Stimulated activated CD8-positive, alpha-beta memory T cell treated with anti-CD3 and anti-CD28 coated beads, Interleukin-12 subunit alpha, Interleukin-12 subunit beta, amount 100 ng/mL, for 1 hour (primary cell): Measurements from ENCODE around the gene SHROOM3.
"Not testable (repeated sequence)": the region's sequence is repeated elsewhere in the genome, so short reads cannot be mapped to it uniquely, and the experiment has no call there.

Experiments
- DNase-seq: peaks from one replicate; pipeline ENCODE4 v3.0.0-alpha.2; 2020; ENCODE audit warnings: low read depth

SHROOM3 gene

DNA sequence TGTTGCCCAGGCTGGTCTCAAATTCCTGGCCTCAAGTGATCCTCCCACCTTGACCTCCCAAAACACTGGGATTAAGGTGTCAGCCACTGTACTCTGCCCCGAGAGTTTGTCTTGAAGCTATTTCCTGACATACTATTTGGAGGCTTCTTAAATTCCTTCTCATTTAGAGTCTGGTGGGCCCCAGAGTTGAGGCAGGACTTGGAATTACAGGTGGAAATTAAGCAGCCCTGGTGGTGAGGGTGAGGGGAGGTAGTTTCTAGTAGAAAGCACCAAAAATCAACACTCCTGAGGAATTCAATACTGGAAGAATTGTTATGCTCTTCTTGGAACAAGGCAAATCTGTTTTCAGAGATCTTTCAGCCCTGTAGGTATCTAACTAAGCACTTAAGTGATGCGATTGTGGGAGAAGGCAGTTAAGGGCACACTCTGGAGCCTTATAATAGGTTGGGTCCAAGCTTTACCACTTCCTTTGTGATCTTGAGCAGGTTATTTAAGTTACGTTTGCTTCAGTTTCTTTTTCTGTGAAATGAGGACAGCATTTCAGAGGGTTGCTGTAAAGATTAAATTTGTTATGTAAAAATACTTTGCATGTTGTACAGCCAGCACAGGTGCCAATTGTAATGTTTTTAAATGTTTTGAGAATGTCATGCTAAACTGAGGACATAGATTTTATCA lies 262.2 kb downstream of the SHROOM3 start:
- DNase-seq = no peak

DNA sequence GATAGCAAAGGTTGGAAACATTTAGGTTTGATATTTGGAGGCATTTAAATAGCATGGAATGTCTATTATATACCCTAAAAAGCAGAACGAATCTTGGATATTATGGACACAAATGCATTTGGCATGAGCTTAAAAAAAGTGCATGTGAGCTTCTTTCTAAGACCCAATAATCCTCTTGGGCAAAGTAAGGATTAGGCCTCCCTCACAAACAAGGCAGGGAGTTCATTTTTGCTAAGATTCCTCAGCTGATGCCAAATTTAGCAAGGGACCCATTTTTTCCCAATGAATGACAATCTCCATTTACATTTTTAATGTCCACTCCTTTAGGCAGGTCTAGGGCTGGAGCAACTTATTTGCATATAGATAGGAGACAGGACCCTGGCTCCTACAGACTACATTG lies 263.1 kb downstream of the SHROOM3 start:
- no peak for DNase-seq

DNA sequence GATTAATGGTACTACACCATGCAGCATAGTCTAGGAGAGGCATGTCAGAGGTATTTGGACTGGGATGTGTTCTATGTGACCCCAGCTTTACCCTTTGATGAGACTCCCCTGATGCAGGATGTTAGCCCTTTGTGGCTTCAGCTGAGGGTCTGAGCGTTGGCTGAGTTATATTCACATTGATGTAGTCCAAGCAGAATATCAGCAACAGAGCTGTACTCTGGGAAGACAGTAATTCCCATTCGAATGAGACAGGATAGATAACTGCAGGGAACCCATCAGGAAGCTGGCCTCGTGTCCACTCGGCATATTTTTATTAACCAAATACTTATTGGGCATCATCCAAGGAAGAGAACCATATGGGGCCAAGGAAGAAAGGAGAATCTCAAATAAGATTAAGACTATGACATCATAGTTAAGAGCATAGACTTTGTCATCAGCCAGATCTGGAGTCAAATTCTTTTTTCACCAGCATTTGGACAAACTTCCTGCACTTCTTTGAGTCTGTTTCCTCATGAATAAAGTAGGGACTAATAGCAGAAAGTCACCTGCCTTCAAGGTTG lies 264.8 kb downstream of the SHROOM3 start:
- no peak for DNase-seq

DNA sequence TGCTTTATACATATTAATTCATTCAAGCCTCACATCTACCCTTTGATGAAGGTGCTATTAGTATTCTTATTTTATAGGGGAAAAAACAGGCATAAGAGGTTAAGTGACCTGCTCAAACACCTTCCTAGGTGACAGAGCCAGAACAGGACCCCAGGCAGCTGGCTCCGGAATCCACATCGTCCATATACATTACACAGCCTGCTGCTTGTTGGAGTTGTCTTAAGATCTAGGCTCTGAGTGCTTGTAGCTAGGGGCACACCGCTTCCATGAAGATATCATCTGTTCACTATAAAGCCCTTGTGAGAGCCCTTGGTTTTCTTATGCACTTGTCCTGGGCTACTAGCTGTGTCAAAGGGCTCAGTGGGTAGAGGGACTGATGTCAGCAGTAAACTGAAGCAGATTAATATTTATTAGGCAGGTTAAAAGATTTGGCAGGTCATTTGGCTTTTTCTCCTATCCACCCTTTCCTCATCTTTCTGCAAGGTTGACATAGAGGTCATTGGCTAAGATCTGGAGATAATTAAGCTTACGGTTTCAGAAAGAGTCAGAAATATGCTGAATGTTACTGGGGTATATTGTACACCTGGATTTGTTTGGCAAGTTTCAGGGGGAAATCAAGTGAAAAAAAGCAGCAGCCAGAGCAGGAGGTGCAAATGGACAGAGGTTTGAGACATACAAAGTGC lies 267.6 kb downstream of the SHROOM3 start:
- no peak for DNase-seq

DNA sequence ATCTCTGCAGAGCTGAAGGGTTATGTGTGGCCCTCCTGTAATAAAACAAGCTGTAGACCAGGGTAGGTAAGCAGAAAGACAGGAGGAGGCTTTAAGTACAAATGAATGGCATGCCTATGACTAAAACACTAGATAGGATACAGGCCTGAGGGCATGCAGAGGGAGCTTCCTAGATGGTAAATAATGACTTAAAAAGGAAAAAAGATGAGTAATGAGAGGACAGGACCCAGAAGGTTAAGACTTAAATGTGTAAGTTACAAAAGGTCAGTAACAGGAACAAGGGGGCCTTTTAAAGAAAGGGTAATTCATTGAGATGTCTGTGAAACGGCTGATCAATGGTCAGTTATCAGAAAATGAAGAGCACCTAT lies 268.1 kb downstream of the SHROOM3 start:
- no peak for DNase-seq

DNA sequence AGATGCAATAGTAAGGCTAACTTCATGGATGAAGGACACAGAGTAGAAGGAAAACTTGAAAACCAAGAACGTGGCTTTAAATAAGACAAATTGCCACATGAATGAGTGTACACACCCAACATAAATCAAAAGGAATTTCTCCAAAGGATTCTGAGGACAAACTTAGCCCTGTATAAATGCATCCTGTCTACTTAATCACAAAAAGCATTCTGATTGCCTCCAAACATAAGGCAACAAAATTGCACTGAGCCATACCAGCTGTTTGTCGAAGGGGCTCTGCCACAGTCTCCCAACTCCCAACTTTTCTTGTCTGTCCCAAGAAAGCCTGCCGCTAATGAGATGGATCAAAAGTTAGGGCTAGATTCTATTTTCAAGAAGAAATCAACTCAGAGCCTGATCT lies 268.6 kb downstream of the SHROOM3 start:
- no peak for DNase-seq

DNA sequence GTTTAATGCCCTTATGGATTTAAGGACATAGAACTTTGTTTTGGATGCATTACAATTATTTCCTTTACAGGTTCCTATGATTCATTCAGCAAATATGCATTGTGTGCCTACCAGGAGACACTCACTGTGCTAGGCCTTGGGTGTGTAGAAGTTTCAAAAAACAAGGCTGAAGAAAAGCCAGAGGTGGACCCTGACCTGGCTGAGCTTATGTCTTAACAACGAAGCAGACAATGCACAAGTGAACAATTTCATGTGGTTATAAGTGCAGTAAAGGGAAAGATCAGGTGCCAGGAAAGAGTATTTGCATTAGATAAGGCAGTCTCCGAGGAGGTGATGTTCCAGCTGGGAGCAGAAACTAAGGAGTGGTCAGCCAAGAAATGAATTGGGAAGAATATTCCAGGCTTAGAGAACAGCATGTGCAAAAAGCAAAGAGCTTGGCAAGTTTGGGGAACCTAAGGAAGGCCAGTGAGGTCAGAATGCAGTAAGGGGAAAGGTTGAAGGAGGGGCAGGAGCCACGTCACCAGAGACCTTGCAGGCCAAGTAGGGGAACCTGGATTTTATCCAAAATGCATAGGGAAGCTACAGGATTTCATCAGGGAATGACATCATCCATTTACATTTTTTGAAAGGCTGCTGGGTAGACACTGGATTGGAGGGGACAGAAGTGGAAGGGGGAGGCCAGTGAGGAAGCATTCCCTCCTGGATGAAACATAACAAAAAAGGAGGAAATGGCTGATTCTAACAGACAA lies 269.3 kb downstream of the SHROOM3 start:
- no peak for DNase-seq

DNA sequence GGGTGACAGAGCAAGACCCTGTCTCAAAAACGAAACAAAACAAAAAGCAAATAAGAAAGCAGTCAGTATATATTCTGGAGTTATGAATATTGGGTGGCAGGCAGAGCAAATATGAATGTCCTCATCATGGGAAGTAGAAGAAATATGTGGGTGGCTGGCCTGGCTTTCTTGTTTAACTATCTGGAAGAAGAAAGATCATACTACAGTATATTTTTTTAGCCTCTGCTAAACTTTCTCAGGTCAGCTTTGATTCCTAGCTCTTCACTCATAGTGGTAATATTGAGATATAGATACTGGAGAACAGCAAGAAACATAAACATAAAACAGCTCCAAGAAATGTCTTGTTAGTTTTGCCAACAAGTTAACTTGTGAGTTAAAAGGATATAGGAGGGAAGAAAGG lies 270.4 kb downstream of the SHROOM3 start:
- DNase-seq = no peak

DNA sequence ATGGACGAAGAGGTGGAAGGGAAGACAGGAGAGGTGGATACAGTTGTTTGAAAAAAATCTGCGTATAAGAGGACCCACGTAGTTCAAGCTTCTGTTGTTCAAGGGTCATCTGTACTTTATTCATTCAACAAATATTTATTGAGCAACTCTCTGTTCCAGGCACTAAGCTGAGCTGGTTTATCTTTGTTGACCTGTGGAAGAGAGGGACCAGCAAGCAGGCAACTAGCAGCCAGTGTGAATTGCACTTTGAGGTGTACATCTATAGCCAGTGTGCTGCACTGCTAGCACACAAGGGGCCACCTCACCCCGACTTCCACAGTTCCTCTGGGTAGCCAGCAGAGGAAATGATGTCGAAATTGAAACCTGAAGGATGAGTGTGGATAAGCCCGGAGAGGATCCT lies 271.6 kb downstream of the SHROOM3 start:
- DNase-seq = no peak

DNA sequence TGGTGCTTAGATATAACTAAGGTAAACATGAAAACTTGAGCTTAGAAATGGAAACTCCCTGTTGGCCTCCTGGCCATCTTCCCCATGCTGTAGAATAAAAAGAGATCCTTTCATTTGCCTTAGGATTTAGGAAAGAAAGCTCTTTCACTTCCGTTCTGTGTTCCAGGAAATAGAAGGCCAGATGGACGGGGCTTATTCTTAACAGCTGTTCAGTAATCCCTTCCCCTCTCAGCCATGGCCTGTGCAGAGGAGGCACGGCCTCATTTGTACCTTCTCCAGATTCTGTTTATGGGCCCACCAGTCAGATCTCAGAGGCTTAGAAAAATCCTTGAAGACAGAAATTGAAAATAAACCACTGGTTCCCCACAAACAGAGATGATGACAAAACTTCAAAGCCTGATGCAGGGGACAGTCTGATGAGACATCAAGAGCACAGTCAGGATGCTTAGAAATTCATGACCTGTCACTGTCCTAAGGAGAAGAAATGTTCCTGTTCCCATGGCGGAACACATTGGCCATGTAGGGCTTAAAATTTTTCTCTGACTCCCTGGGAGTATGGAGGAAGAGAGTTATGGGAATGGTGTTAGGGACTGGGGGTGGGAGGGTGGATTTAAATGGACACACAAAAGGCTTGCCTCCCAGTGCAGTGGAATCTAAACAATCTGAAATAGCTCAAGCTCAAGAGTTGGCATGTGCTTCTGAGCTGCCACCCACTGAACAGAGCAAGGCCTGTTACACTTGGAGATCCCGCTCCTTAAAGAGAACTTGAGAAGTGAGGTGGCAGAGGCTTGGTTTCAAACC lies 274.1 kb downstream of the SHROOM3 start:
- DNase-seq = no peak

DNA sequence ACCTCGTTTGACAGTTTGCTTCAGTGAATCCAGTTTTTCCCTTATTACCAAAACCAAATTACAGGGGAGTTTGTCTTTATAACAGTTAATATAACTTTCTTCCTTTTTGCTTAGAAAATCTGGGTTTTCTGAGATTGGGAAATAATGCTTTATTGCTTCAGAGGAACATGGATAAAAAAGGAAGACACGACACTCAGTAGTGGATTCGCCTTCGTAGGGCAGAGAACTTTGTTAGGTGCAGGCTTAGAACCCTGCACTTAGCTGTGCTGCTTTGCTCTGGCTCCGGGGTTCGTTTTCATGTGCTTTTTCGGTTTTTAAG lies 274.7 kb downstream of the SHROOM3 start:
- no peak for DNase-seq

DNA sequence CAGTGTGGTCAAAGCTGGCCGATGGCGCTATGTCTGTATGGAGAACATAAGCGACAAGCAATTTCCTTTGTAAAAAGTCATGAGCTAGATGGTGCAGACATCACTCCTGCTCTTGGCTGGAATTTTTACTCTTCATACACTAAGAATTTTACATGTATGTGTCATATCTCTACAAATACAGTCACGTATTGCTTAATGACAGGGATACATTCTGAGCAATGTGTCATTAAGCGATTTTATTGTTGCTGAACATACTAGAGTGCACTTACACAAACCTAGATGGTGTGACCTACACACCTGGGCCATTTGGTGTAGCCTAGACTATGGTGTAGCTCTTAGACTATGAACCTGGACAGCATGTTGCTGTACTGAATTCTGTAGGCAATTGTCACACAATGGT lies 277.5 kb downstream of the SHROOM3 start:
- no peak for DNase-seq

DNA sequence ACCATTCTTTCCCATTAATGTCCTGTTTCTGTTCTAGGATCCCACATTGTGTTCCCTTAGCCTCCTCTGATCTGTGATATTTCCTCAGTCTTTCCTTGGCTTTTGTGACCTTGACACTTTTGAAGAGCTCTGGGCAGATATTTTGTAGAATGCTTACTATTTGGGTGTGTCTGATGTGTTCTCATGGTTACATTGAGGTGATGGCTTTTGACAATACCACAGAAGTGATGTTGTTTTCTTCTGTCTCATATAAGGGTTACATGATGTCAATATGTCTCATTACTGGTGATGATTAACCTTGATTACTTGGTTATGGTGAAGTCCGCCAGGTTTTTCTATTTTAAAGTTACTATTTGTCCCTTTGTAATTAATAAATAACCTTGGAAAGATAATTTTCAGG lies 279.2 kb downstream of the SHROOM3 start:
- DNase-seq = no peak

DNA sequence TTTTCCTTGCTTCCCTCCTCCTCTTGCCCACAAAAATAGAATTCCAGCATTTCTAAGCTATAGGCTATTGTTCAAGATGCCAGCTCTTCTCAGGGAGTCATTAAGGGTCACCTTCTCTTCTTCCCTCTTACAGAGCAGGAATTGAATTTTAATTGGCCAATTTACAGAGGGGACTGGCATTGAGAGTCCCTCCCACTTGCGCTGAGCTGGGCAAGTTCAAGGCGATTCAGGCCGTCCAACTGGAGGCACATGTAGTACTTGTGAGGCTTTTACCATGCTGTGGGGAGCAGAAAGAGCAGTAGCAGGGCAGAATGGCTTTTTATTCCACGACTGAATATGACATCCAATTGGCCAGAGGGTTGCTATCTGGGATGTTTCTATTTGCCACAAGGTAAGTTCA lies 281.0 kb downstream of the SHROOM3 start:
- DNase-seq = no peak

DNA sequence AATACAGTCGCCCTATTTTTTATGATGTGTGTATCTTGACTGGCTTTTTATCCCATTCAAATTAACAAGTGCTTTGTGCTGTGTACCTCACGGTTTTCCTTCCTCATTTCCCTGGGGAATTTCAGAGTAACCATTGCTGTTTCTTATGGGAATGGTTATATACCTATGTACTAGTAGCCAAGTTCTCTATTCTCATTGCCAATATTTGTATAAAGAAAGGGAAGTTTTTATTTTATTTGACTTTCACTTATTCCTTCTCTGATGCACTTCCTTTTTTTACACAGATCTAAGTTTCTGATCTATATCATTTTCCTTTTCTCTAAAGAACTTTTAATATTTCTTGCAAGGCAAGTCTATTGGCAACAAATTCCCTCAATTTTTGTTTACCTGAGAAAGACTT lies 281.6 kb downstream of the SHROOM3 start:
- DNase-seq = no peak

DNA sequence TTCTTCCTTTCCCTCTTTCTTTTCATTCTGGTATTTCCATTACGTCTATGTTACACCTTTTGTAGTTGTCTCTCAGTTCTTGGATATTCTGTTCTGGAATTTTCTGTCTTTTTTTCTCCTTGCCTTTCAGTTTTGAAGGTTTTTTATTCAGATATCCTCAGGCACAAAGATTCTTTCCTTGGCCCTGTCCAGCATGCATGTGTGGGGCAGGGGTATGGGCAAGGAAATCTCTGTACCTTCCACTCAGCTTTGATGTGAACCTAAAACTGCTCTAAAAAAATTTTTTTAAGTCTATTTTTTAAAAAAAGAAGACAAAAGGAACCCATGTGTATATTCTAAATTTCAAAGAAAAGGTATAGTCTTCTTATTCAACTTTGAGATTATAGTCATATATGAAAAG lies 282.4 kb downstream of the SHROOM3 start:
- DNase-seq = no peak

DNA sequence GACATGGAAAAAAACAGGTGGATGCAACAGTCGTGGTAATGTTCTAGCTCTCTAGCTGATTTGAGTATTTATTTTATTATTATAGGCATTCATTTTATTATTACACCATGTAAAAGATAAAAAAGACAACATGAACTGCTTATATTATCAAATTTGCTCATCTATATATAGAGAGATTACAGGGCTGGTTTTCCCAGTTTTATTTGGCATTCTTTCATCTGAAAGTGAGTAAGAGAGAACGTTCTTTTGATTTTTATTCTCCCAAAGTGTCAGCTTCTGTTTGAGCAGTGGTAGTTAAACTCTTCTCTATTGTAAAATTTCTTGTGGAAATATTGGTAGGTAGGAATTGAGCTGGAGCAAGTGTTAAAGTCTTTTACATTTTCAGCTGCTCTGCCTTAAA lies 283.0 kb downstream of the SHROOM3 start:
- DNase-seq = no peak

DNA sequence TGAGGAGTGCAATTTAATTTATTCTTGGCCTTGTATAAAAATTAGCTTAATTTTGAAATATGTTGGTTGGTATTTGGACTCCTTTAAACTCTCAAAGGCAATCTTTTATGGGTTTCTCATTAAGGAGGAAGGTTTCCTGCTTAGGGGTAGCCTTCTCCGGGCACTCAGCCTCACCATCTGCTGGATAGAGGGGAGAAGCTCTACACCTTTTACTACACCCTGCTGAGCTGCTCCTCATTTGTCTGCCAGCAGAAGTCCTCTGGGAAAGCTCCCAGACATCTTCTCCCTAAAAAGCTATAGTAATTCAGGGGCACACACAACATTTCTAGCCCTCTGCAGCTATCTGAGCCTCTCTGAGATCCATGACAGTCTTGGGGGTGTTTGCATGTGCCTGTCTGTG lies 283.8 kb downstream of the SHROOM3 start:
- no peak for DNase-seq

DNA sequence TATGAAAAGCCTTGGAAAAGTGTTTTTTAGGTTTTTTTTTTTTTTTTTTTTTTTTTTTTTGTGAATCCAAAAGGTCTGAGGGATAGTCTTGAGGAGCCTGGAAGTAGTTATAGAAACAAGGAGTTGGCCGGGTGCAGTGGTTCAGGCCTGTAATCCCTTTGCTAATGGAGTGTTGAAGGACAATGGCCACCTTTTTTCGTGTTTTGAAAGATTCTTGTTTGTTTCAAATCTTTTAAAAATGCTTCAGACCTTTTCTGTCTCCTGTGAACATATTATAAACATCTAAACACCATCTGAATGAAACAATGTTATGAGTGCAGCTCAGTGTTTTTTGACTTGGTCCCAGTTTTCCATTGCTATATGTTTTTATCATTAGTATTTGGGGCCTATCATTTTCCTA lies 285.1 kb downstream of the SHROOM3 start:
- DNase-seq = no peak

DNA sequence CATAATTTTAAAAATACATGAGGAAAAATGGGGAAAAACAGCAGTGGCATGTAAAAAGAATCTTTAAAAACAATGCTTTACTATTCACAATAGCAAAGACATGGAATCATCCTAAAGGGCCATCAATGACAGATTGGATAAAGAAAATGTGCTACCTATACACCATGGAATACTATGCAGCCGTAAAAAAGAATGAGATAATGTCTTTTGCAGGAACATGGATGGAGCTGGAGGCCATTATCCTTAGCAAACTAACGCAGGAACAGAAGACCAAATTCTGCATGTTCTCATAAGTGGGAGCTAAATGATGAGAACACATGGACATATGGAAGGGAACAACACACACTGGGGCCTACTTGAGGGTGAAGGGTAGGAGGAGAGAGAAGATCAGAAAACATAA lies 287.1 kb downstream of the SHROOM3 start:
- not testable (repeated sequence) for DNase-seq

DNA sequence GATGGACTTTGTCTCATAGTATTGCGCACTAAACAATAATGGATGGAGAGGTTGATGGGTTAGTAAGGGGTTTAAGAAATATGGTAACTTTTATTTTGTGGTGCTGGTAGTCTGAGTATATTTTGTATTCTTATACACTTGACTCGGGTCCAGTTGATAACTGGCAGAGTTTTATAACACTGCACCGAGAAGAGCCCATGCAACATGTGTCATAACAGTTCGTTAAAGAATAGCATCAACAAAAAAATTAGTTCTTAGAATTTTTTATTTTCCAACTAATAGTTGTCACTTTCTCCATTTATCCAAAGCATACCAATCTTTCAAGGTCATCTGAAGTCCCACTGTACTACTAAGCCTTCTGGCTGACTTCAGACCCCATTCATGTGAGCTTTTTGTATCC lies 287.8 kb downstream of the SHROOM3 start:
- DNase-seq = no peak

DNA sequence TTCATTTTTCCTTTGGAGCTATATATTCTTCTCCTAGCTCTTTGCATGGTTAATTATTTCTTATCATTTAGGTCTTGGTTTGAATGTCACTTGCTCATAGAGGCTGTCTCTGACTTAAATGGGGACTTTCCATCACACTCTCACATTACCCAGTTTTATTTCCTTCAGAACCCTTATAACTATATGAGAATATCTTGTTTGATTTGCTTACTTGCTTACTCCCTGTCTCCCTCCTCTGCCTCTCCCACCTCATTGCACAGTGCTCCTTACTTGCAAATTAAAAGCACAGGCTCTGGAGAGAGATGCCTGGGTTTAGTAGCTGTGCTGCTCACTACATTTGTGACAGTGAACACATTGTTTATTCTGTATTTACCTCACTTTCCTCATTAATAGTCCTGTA lies 288.3 kb downstream of the SHROOM3 start:
- no peak for DNase-seq

DNA sequence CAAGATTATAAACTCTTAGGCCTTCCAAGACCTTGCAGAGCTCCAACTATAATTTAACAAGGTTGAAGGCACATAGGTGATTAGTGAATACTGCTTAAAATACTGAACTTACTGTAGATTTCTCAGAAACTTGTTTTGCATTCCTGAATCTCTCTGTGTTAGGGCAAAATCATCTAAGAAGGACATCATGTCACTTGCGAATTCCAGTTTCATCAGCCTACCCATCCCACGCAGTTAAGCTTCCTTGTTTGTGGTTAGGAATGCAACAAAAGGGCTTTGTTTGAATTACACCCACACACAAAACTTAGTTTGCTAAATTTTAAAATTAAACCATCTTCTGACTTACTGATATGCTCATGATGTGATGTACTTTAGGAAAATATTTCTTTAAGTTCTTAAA lies 288.9 kb downstream of the SHROOM3 start:
- DNase-seq = no peak
